ENCODE measurements around the gene HLF. TPM values are rescaled to one million over a fixed set of nuclear protein-coding genes. Genes with fewer than 3 reads are reported as not detected.

The HLF gene
- total RNA-seq, 1 donor from 2014 or later, result 0.25 TPM

DNA sequence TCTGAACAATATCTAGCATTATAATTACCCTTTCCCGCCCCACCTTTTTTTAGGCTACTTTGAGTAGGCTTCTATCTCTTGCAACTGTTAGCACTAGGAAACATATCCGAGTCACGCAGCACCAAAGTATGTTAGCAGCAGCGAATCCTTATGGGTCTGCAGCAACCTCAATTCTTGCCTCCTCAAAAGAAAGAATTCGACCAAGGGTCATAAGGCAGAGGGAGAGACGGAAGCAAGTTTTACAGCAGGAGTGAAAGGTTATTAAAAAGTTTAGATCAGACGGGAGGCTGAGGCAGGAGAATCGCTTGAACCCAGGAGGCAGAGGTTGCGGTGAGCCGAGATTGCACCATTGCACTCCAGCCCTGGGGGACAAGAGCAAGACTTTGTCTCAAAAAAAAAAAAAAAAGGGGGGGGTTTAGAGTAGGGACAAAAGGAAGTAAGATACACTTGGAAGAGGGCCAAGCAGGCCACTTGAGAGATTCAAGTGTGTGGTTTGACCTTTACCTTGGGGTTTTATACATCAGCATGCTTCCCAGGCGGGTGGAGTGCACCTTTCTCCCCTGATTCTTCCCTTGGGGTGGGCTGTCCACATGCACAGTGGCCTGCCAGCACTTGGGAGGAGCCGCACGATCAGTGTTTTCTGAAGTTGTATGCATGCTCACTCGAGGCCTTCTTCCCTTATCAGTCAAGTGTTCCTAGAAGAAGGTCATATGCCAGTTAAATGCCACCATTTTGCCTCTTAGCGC is 67.7 kb downstream of the HLF start:
- TF ChIP-seq, protein P1, sequence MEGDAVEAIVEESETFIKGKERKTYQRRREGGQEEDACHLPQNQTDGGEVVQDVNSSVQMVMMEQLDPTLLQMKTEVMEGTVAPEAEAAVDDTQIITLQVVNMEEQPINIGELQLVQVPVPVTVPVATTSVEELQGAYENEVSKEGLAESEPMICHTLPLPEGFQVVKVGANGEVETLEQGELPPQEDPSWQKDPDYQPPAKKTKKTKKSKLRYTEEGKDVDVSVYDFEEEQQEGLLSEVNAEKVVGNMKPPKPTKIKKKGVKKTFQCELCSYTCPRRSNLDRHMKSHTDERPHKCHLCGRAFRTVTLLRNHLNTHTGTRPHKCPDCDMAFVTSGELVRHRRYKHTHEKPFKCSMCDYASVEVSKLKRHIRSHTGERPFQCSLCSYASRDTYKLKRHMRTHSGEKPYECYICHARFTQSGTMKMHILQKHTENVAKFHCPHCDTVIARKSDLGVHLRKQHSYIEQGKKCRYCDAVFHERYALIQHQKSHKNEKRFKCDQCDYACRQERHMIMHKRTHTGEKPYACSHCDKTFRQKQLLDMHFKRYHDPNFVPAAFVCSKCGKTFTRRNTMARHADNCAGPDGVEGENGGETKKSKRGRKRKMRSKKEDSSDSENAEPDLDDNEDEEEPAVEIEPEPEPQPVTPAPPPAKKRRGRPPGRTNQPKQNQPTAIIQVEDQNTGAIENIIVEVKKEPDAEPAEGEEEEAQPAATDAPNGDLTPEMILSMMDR (IDR thresholded peaks at IDR 0.05; ENCODE audit: insufficient read depth, low read length, poor library complexity, severe bottlenecking), result no peak
- DNase-seq (ENCODE audit: low read depth), result no peak
- Histone ChIP-seq H3K36me3 (ENCODE audit: control insufficient read depth, insufficient read depth, low read length) (no peaks in the 10 kb centered on the region), H3K27me3 (ENCODE audit: control insufficient read depth, insufficient read depth, low read length) (no peaks in the 10 kb centered on the region), H3K4me3 (ENCODE audit: low read depth, low read length) (no peak overlapping the region)

DNA sequence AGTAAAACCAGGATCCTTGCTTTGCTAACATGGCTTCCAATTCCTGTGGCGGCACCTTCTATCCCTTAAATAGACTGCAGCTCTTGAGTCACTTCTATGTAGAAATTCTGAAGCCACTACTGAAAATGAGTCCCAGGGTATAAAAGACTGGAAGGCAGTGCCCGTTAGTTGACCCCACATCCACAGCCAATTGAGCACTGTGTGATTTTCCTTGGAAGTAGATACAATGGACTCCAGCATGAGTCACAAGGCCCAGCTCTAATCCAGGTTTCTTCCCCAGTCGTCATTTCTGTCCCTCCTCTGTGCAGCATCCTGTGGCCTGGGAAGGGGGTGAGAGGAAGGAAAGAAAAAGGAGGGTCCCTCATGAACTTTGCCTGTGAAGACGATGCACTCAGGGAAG is 69.5 kb downstream of the HLF start:
- no peaks in the 10 kb centered on the region for H3K36me3 ChIP-seq (ENCODE audit: control insufficient read depth, insufficient read depth, low read length)
- no peak overlapping the region for H3K4me3 ChIP-seq (ENCODE audit: low read depth, low read length)
- H3K27me3 ChIP-seq (ENCODE audit: control insufficient read depth, insufficient read depth, low read length), result no peaks in the 10 kb centered on the region
- DNase-seq (ENCODE audit: low read depth), result no peak
- TF ChIP-seq, protein P1 (IDR thresholded peaks at IDR 0.05; ENCODE audit: insufficient read depth, low read length, poor library complexity, severe bottlenecking), result no peak

DNA sequence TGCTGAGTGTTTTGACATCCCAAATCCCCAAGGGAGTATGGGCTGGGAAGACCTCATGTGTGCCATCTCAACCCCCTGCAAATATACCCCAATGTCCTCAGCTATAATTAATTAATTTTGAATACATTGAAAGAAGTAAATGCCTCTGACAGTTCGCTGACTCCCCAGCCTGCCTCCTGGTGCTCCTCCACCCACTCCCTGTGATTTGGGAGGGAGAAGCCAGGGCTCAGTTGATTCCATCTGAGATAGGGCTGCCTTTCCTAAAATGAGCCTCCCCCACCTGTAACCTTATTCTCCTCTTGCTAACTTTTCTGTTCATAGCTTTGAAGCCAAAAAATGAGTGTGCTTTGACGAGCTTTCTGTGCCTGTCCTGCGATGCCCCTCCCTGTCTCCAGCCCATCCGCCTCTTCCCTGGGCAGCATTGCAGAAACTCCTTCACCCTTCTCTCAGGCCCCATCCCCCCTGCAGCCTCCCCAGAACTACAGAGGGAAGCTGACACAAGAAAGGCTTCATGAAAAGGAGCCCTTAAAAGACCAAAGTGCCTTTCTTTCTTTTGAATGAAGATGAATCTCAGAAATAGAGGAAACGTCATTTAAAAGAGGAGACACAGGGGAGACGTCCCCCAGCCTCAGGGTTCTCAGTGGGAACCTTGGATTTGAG is 70.3 kb downstream of the HLF start:
- TF ChIP-seq, protein P1 (IDR thresholded peaks at IDR 0.05; ENCODE audit: insufficient read depth, low read length, poor library complexity, severe bottlenecking), result no peak
- DNase-seq (ENCODE audit: low read depth), result no peak
- Histone ChIP-seq H3K4me3 (ENCODE audit: low read depth, low read length) (no peak overlapping the region), H3K27me3 (ENCODE audit: control insufficient read depth, insufficient read depth, low read length) (no peaks in the 10 kb centered on the region), H3K36me3 (ENCODE audit: control insufficient read depth, insufficient read depth, low read length) (no peaks in the 10 kb centered on the region)

DNA sequence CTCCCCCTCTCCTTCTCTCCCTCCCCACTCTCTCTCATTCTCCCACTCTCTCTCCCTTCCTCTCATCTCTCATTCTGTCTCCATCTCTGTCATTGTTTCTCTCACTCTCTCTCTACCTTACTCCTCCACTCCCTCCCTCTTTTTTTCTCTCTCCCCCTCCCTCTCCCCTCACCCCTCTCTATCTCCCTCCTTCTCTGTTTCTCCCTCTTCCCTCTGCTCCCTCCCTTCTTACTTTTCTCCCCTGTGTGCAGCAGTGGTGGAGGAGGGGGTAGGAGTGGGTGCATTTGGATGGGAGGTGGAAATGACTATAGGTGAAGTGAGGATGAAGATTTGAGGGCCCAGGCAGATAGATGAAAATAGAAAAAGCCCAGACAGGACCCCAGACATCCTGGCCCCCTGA is 70.9 kb downstream of the HLF start:
- H3K36me3 ChIP-seq (ENCODE audit: control insufficient read depth, insufficient read depth, low read length), result no peaks in the 10 kb centered on the region
- no peak for DNase-seq (ENCODE audit: low read depth)
- no peaks in the 10 kb centered on the region for H3K27me3 ChIP-seq (ENCODE audit: control insufficient read depth, insufficient read depth, low read length)
- TF ChIP-seq, protein P1 (IDR thresholded peaks at IDR 0.05; ENCODE audit: insufficient read depth, low read length, poor library complexity, severe bottlenecking), result no peak
- H3K4me3 ChIP-seq (ENCODE audit: low read depth, low read length), result no peak overlapping the region

DNA sequence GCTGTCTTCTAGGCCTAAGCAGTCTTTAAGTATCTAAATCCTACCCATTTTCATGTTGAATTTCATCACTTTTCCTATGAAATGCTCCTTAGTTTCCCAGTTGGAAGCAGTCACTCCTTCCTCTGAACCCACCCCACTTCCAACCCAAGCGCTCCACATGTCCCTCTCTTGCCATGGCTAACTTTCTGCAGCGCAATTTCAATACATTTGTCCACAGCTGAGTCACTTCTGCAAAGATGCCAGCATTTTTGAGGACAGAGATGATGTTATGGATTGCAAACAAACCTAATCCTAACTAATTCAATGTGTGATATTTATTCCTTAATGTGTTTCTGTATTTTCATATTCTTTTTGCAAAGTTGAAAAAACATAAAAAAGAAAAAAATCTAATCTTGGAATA is 71.7 kb downstream of the HLF start:
- no peaks in the 10 kb centered on the region for H3K27me3 ChIP-seq (ENCODE audit: control insufficient read depth, insufficient read depth, low read length)
- DNase-seq (ENCODE audit: low read depth), result no peak
- H3K4me3 ChIP-seq (ENCODE audit: low read depth, low read length), result no peak overlapping the region
- no peaks in the 10 kb centered on the region for H3K36me3 ChIP-seq (ENCODE audit: control insufficient read depth, insufficient read depth, low read length)
- TF ChIP-seq, protein P1 (IDR thresholded peaks at IDR 0.05; ENCODE audit: insufficient read depth, low read length, poor library complexity, severe bottlenecking), result no peak
